Mucosa of rectum (tissue), 2 donors: ENCODE results near the gene B3GALT5.

Experiments
- H3K27ac ChIP-seq, 2 donors: one replicate each; pipeline ENCODE4 v1.7.0; 2013; ENCODE audit warnings: inconsistent platforms in 2 of 2, low read depth in 2 of 2, low read length in 2 of 2
- H3K27me3 ChIP-seq, 2 donors: one replicate each; pipeline ENCODE4 v1.7.0; 2013; ENCODE audit warnings: low read length in 2 of 2; ENCODE audit not compliant: control insufficient read depth in 2 of 2, insufficient read depth in 2 of 2
- H3K36me3 ChIP-seq, 2 donors: one replicate each; pipeline ENCODE4 v1.7.0; 2013; ENCODE audit warnings: low read length in 2 of 2; ENCODE audit not compliant: control insufficient read depth in 2 of 2, insufficient read depth in 2 of 2
- H3K4me1 ChIP-seq, 2 donors: one replicate each; pipeline ENCODE4 v1.7.0; 2013; ENCODE audit warnings: low read length in 2 of 2, mild to moderate bottlenecking in 1 of 2; ENCODE audit not compliant: control insufficient read depth in 2 of 2, insufficient read depth in 2 of 2
- H3K4me3 ChIP-seq, 2 donors: one replicate each; pipeline ENCODE4 v1.7.0; 2013; ENCODE audit warnings: low read length in 2 of 2
- H3K9ac ChIP-seq, 2 donors: one replicate each; pipeline ENCODE4 v1.7.0; 2013; ENCODE audit warnings: low read length in 2 of 2, low read depth in 1 of 2, mild to moderate bottlenecking in 1 of 2
- H3K9me3 ChIP-seq, 2 donors: one replicate each; pipeline ENCODE4 v1.7.0; 2013; ENCODE audit warnings: low read length in 2 of 2; ENCODE audit not compliant: control insufficient read depth in 2 of 2
- donor health status: healthy.
- donor health status: Normal muscosa, but diverticular disease.

B3GALT5 gene

DNA sequence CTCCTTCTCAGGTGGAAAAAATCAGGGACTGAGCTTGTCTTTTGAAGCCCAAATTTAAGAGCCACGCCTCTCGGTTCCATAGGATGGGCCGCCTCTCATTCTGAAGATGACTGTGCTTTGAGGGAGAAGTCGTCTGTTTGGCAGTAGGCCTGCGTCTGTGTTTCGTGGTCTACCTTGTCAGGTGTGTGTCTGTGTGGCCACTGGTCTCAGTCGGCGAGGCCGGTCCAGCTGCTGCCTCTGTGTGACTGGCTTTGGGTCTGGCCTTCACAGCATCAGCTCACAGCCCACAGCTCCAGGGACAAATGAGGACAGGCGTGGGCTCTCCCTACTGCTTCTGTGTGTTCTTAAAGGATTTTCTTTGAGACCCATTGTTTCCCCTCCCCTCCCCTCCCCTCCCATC, 50.3 kb downstream of the B3GALT5 start:
- no peak overlapping the region for H3K27ac ChIP-seq

DNA sequence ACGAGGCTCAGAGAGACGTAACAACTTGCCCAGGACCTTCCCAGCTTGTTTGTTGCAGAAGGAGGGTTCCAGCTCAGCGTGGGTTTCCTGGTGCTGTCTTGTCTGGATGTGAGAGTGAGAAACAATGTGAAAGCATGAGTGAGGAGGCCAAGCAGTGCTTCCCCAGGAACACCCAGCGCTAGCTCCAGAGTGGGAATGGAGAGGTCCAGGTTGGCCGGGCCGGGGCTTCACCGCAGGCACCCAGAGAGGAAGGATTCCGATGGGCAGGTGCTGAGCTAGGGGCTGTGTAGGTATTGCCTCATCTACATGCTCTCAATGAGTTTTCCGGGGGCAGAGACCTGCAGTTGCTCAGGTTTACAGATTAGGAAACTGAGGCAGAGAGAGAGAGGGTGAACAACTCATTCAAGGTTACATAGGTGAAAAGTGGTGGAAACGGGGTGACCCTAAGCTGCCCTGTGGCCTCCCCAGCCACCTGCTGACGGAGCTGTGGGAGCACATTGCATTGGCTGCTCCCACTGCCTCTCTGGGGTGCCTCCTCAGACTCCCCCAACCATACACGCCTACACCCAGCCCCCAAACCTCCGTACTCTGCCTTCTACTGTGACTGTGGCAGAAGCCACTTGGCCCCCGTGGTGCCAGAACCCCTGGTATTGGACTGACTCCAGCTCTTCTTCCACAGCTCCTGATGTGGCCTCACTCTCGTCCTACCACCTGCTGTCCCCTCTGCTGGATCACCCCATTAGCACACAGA, 51.2 kb downstream of the B3GALT5 start:
- Histone ChIP-seq H3K9me3 (no peaks in the 10 kb centered on the region), H3K36me3 (peaks cover 14 to 35% of the 10 kb centered on the region in 2 donors), H3K4me3 (no peak overlapping the region), H3K4me1 (peaks cover 9 to 19% of the 10 kb centered on the region in 2 donors), H3K9ac (no peak overlapping the region), H3K27ac (no peak overlapping the region), H3K27me3 (no peaks in the 10 kb centered on the region)

More for the DNA sequence above, 50.3 kb downstream of the B3GALT5 start:
- H3K27me3 ChIP-seq, result no peaks in the 10 kb centered on the region
- H3K9ac ChIP-seq, result no peak overlapping the region
- no peak overlapping the region for H3K4me3 ChIP-seq
- no peaks in the 10 kb centered on the region for H3K9me3 ChIP-seq
- H3K4me1 ChIP-seq, result peaks cover 12 to 21% of the 10 kb centered on the region in 2 donors
- peaks cover 14 to 35% of the 10 kb centered on the region in 2 donors for H3K36me3 ChIP-seq

DNA sequence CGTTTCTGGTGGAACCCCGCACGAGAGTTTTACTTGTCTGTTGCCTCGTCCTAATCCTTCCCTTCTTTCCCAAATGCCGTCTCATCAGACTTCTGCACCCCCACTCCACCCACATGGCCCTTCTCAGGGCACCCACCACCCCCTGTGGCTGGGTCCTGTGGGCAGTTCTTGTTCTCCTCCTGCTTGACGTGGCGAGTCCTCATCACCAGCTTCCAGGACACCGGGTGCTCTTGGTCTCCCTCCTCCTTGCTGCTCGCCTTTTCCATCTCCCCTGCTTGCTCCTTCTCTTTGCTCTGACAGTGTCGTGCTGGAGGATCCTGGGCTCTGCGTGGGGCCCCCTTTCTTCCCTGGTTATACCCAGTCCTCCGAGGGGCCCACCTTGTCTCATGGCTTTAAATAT, 51.8 kb downstream of the B3GALT5 start:
- Histone ChIP-seq H3K36me3 (peaks cover 14 to 35% of the 10 kb centered on the region in 2 donors), H3K4me3 (no peak overlapping the region), H3K27ac (no peak overlapping the region), H3K9ac (no peak overlapping the region), H3K9me3 (no peaks in the 10 kb centered on the region), H3K27me3 (no peaks in the 10 kb centered on the region), H3K4me1 (peaks cover 9 to 18% of the 10 kb centered on the region in 2 donors)

DNA sequence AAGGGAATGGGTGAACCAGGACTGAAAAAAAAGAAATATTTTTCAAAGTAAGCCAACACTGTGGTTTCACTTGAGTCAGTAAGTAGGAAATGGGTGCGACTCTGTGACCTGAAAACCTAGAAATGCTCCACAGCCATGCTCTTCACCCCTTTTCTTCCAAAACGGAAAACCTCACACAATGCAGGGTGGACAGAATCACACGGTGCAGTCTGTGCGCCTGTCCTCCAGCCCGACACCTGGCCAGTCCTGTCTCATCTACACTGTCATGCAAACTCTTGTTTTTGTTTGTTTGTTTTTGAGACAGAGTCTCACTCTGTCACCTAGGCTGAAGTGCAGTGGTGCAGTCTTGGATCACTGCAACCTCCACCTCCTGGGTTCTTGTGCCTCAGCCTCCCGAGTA, 53.3 kb downstream of the B3GALT5 start:
- Histone ChIP-seq H3K27me3 (no peaks in the 10 kb centered on the region), H3K4me1 (peaks cover 11 to 13% of the 10 kb centered on the region in 2 donors), H3K36me3 (peaks cover 12 to 33% of the 10 kb centered on the region in 2 donors)

DNA sequence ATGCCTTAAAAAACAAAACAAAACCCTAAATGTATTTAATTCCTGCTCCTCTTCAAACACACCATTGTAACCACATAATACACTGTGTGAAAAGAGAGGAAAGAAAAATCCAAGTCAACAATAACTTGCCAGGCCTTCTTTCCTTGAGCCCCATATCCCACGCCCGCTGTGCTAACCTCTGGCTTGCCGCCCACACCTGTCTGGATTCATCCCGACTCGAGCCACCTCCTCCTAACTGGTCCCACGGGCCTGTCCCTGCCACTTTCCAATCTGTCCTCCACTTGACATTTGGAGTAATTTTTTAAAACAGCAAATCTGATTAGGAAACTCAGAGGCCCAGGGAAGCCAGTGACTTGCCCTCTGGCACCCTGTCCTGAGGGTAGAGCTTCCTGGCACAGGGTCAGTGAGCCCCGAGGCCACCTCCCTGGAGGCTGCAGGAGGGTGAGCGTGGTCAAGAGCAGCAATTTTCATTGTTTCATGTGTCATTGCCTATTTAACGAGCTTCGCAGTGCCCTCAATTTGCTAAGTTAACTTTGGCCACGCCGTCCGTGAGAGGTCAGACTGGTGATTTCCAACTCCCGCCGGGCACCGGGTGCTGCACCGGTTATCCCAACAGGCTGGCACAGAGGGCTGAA, 54.1 kb downstream of the B3GALT5 start:
- H3K27ac ChIP-seq, result no peak overlapping the region
- H3K9me3 ChIP-seq, result no peaks in the 10 kb centered on the region
- no peaks in the 10 kb centered on the region for H3K27me3 ChIP-seq
- H3K36me3 ChIP-seq, result peaks cover 6 to 26% of the 10 kb centered on the region in 2 donors
- no peak overlapping the region for H3K4me3 ChIP-seq
- peaks cover 11 to 13% of the 10 kb centered on the region in 2 donors for H3K4me1 ChIP-seq
- no peak overlapping the region for H3K9ac ChIP-seq

More for the DNA sequence above, 53.3 kb downstream of the B3GALT5 start:
- Histone ChIP-seq H3K27ac (no peak overlapping the region), H3K4me3 (no peak overlapping the region), H3K9ac (no peak overlapping the region), H3K9me3 (no peaks in the 10 kb centered on the region)

DNA sequence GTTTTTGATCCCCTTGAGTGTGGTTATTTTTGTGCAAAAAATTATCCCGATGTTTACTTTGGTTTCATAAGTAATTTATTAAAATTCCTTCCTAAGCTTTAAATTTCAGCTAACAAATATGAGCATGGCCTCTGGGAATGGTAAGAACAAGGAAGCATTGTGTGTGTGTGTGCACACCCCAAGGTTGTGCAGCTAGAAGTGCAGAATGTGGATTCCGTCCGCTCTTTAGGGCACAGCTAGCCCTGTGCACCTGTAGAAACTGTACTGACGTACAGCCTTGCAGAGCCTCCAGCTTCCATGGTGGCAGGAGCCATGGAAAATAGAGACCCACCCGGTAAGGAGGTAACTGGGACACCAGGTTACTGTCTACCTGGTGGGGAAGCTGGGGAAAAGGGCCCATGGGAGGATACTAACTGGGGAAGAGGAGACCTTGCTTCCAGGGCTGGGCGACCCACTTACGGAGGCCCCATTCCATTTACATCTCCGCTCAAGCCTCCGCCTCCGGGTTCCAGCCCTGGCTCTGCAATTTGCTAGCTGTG, 54.7 kb downstream of the B3GALT5 start:
- Histone ChIP-seq H3K27ac (no peak overlapping the region), H3K36me3 (peaks cover 6 to 21% of the 10 kb centered on the region in 2 donors), H3K4me1 (peaks cover 11 to 13% of the 10 kb centered on the region in 2 donors), H3K9ac (no peak overlapping the region), H3K4me3 (no peak overlapping the region), H3K27me3 (no peaks in the 10 kb centered on the region), H3K9me3 (no peaks in the 10 kb centered on the region)

DNA sequence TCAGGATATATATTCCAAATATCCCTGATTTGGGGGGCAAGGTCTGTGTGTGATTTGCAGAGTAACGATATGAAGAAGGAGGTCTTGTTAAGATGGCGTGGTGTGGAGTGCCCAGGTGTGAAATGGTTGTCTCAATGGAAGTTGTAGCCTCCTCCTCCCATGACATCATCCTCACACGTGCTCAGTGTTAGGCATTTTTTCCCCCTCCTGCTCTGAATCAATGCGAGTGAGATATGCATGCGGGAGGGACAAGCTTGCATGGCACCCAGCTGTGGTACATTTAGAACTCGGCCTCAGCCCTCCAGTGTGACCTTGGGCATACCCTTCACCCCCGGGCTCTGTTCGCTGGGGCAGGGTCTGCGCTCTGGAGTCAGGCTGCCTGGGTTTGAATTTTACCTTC, 55.6 kb downstream of the B3GALT5 start:
- no peaks in the 10 kb centered on the region for H3K9me3 ChIP-seq
- peaks cover 2 to 19% of the 10 kb centered on the region in 2 donors for H3K36me3 ChIP-seq
- no peaks in the 10 kb centered on the region for H3K27me3 ChIP-seq
- H3K9ac ChIP-seq, result no peak overlapping the region
- peaks cover 11 to 13% of the 10 kb centered on the region in 2 donors for H3K4me1 ChIP-seq
- H3K27ac ChIP-seq, result no peak overlapping the region
- no peak overlapping the region for H3K4me3 ChIP-seq

DNA sequence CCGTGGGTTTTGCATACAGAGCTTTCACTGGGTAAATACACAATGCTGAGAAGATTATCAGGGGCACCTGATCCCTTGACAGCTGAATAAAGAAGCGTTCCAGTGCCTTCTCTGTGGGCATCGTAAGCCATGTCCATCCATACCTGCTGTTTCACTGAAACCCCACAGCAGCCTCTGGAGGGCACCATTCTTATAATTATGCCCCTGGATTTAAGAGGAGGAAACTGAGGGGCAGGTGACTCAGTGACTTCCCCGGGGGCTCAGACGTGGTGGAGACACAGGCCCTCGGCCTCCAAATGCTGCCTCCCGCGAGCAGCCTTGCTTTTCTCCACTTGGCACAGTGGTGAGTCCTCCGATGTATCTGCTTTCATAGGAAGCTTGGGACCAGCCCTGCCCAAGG, 56.7 kb downstream of the B3GALT5 start:
- peaks cover 0 to 9% of the 10 kb centered on the region in 2 donors for H3K36me3 ChIP-seq
- H3K9me3 ChIP-seq, result no peaks in the 10 kb centered on the region
- peaks cover 11 to 13% of the 10 kb centered on the region in 2 donors for H3K4me1 ChIP-seq
- peak overlapping the region; percentile 67 to 72 for H3K27ac ChIP-seq
- no peaks in the 10 kb centered on the region for H3K27me3 ChIP-seq
- no peak overlapping the region for H3K4me3 ChIP-seq
- peak overlapping the region in 1 of 2 donors; percentile 11 for H3K9ac ChIP-seq

DNA sequence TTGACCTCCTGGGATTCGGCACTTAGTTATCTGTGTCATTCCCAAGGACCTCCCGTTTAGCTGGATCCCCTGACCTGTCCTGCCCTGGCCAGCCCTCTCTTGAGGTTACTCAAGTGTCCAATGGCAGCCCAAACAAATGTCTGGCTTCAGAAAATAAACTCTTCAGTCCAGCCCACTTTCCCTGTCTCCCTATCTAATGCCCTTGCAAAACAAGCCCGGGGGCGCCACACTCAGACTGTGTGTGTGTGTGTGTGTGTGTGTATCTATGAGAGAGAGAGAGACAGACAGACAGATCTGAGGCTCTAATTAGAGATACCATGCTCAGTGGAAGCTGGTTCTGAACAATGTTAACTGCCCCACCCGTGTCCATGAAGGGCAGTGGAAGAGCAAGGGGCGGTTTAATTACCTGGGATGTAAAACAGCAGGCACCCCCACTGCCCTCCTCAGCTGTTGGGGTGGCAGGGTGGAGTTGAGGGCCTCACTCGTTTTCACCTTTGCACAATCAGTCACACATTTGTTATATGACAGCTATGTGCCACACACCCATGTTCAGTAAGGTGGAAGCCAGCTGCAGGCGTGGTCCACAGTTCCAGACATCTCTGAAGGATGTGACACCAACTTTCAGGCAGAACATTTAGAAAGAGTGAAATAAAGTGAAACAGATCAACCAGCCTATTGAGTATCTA, 57.4 kb downstream of the B3GALT5 start:
- H3K9ac ChIP-seq, result peak overlapping the region in 1 of 2 donors; percentile 11
- H3K27me3 ChIP-seq, result no peaks in the 10 kb centered on the region
- peak overlapping the region; percentile 67 to 72 for H3K27ac ChIP-seq

DNA sequence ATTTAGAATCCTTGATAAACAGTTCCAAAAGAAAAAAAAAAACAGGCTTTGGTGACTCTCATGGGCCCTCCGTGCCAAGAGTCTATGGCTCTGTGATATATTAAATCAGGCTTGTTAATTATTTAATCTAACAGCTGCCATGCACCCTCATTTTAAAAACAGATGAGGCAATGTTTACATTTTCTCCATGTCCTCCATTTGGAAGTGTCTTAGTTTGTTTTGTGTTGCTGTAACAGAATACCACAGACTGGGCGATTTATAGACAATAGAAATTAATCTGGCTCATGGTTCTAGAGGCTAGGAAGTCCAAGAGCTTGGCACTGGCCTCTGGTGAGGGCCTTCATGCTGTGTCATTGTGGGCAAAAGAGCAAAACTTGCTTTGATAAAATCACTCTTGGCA, 58.0 kb downstream of the B3GALT5 start:
- Histone ChIP-seq H3K4me3 (no peak overlapping the region), H3K27ac (peak overlapping the region; percentile 38 to 67), H3K9me3 (no peaks in the 10 kb centered on the region), H3K36me3 (no peaks in the 10 kb centered on the region), H3K27me3 (no peaks in the 10 kb centered on the region), H3K4me1 (peaks cover 11 to 13% of the 10 kb centered on the region in 2 donors), H3K9ac (no peak overlapping the region)

More for the DNA sequence above, 57.4 kb downstream of the B3GALT5 start:
- Histone ChIP-seq H3K4me3 (no peak overlapping the region), H3K4me1 (peaks cover 11 to 13% of the 10 kb centered on the region in 2 donors), H3K36me3 (peaks cover 0 to 4% of the 10 kb centered on the region in 2 donors), H3K9me3 (no peaks in the 10 kb centered on the region)
